B cell (primary cell): ENCODE measurements around the gene NME7. TPM values are rescaled to one million over a fixed set of nuclear protein-coding genes. Genes with fewer than 3 reads are reported as not detected.

Source experiments
- ATAC-seq: fragments of 200-7000 bp; cut with Tn5 transposase; one replicate; pipeline ENCODE4 v1.10.0; 2021; ENCODE audit warnings: low read depth, mild to moderate bottlenecking, moderate number of reproducible peaks, moderate library complexity
- CTCF ChIA-PET: fragments of 350-600 bp; sonication (Branson Sonifier 250); formaldehyde crosslinking; loops from one replicate; lab custom pipeline; 2021; ENCODE audit warnings: antibody characterized with exemption, inconsistent platforms; lab: Charles Lee
- POLR2A ChIA-PET: fragments of 350-600 bp; sonication (Branson Sonifier 250); formaldehyde crosslinking; loops from one replicate; lab custom pipeline; 2021; ENCODE audit warnings: antibody characterized with exemption; lab: Charles Lee
- DNase-seq: peaks from one replicate; pipeline ENCODE4 v3.0.0; 2013
- H2AFZ ChIP-seq: 2 replicates; pipeline ENCODE4 v1.6.1; 2012; ENCODE audit warnings: mild to moderate bottlenecking, low read depth, low read length; ENCODE audit not compliant: insufficient read depth, poor library complexity, severe bottlenecking
- H3K27ac ChIP-seq, 2 donors: 1 replicate in 1 of 2; 2 replicates in 1 of 2; pipeline ENCODE4 v1.5.1; 2012 to 2013; ENCODE audit warnings: low read length in 2 of 2, mild to moderate bottlenecking in 2 of 2, moderate library complexity in 1 of 2
- H3K27me3 ChIP-seq, 4 experiments: fragments of 200-600 bp in 1 of 4; sonication (generic) in 1 of 4; replicated peaks in 1 of 4; 1 replicate in 2 of 4; 2 replicates in 2 of 4; pipeline versions ENCODE4 v1.6.1 to v1.7.0; 2013 to 2016; ENCODE audit warnings: low read length in 3 of 4, mild to moderate bottlenecking in 2 of 4, mixed read lengths in 1 of 4, moderate library complexity in 1 of 4; ENCODE audit not compliant: insufficient read depth in 4 of 4, control insufficient read depth in 3 of 4; ENCODE audit errors: control extremely low read depth in 1 of 4
- H3K36me3 ChIP-seq, 2 experiments: replicated peaks in 1 of 2; 1 replicate in 1 of 2; 2 replicates in 1 of 2; pipeline versions ENCODE4 v1.6.1 to v1.7.1; 2013; ENCODE audit warnings: low read length in 1 of 2; ENCODE audit not compliant: insufficient read depth in 2 of 2, control insufficient read depth in 1 of 2; ENCODE audit errors: control extremely low read depth in 1 of 2, extremely low read depth in 1 of 2
- H3K4me1 ChIP-seq, 2 donors: fragments of 200-600 bp in 1 of 2; sonication (generic) in 1 of 2; 1 replicate in 1 of 2; 2 replicates in 1 of 2; pipeline versions ENCODE4 v1.5.1 to v1.6.1; 2013 to 2017; ENCODE audit warnings: low read length in 2 of 2; ENCODE audit not compliant: control insufficient read depth in 2 of 2, insufficient read depth in 2 of 2
- H3K4me2 ChIP-seq: replicated peaks from 2 replicates; pipeline ENCODE3; 2012; ENCODE audit warnings: mild to moderate bottlenecking, low read depth, low read length; ENCODE audit not compliant: poor library complexity, severe bottlenecking
- H3K4me3 ChIP-seq, 5 experiments: fragments of 200-600 bp in 1 of 5; sonication (generic) in 1 of 5; 1 replicate in 3 of 5; 2 replicates in 2 of 5; pipeline versions ENCODE4 v1.5.1 to v1.7.0; 2011 to 2016; ENCODE audit warnings: low read length in 4 of 5, mild to moderate bottlenecking in 4 of 5, low read depth in 2 of 5, control low read depth in 1 of 5, moderate library complexity in 1 of 5; ENCODE audit not compliant: insufficient read depth in 1 of 5; ENCODE audit errors: control extremely low read depth in 1 of 5, extremely low read depth in 1 of 5
- H3K79me2 ChIP-seq: fragments of 200-600 bp; sonication (generic); one replicate; pipeline ENCODE4 v1.6.0; 2016; ENCODE audit warnings: low read length; ENCODE audit not compliant: control insufficient read depth, insufficient read depth
- H3K9ac ChIP-seq: fragments of 200-600 bp; sonication (generic); 2 replicates; pipeline ENCODE4 v1.6.1; 2017; ENCODE audit warnings: mild to moderate bottlenecking, low read length, moderate library complexity
- H3K9me3 ChIP-seq, 3 donors: one replicate each; pipeline versions ENCODE4 v1.6.1 to v1.7.1; 2013; ENCODE audit warnings: low read length in 2 of 3; ENCODE audit not compliant: control insufficient read depth in 2 of 3, insufficient read depth in 1 of 3; ENCODE audit errors: control extremely low read depth in 1 of 3
- H4K20me1 ChIP-seq: 2 replicates; pipeline ENCODE4 v1.6.0; 2012; ENCODE audit warnings: mild to moderate bottlenecking, low read length; ENCODE audit not compliant: insufficient read depth, control insufficient read depth, poor library complexity, severe bottlenecking
- H3K27ac Mint-ChIP-seq: one replicate; pipeline ENCODE4 v1.8.0; 2021; ENCODE audit warnings: mixed read lengths
- H3K27me3 Mint-ChIP-seq: one replicate; pipeline ENCODE4 v1.8.0; 2021; ENCODE audit warnings: mixed read lengths
- H3K4me1 Mint-ChIP-seq: one replicate; pipeline ENCODE4 v1.8.0; 2021; ENCODE audit warnings: mixed read lengths
- H3K4me3 Mint-ChIP-seq: one replicate; pipeline ENCODE4 v1.8.0; 2021; ENCODE audit warnings: mixed read lengths
- H3K9me3 Mint-ChIP-seq: one replicate; pipeline ENCODE4 v1.8.0; 2022; ENCODE audit warnings: mixed read lengths; ENCODE audit not compliant: insufficient read depth
- EZH2 ChIP-seq: IDR thresholded peaks from 2 replicates; pipeline ENCODE4 v1.6.1; 2012; ENCODE audit warnings: borderline replicate concordance, low read depth, mild to moderate bottlenecking, moderate library complexity, low read length; ENCODE audit not compliant: insufficient read depth, poor library complexity, severe bottlenecking
- WGBS: methylation state at CpG from one replicate; pipeline ENCODE4 v1.1.5; 2013; ENCODE audit warnings: missing lambda C conversion rate; ENCODE audit not compliant: insufficient coverage; 5-methylcytosine and 5-hydroxymethylcytosine counted together
- intact Hi-C: fragments of 100-400 bp; cut with micrococcal nuclease; formaldehyde crosslinking; loops from one replicate; pipeline ENCODE4 v1.10.0; 2022
- polyA plus RNA-seq: library from polyadenylated mRNA; depleted of rRNA; stranded (reverse); fragments of >200 nt; gene quantifications from 2 replicates; pipeline ENCODE4 v1.2.3, GENCODE V29; 2012
- total RNA-seq, 2 donors: library from RNA; stranded (reverse); fragments of 120-200 nt in 1 of 2; gene quantifications; 1 replicate in 1 of 2; 2 replicates in 1 of 2; pipeline versions ENCODE4 v1.2.3 to v1.2.4, GENCODE V29; 2013 to 2022
- TF ChIP-seq, protein P1 (sequence below): fragments of 200-600 bp; IDR thresholded peaks from one replicate; pipeline ENCODE4 v1.8.0; 2022; ENCODE audit warnings: antibody characterized with exemption, mild to moderate bottlenecking

NME7 gene
- total and polyA plus RNA-seq, 2 donors (not counting 1 experiment from before 2014, with no cell fraction given) = 3.3 to 14.3 TPM

DNA sequence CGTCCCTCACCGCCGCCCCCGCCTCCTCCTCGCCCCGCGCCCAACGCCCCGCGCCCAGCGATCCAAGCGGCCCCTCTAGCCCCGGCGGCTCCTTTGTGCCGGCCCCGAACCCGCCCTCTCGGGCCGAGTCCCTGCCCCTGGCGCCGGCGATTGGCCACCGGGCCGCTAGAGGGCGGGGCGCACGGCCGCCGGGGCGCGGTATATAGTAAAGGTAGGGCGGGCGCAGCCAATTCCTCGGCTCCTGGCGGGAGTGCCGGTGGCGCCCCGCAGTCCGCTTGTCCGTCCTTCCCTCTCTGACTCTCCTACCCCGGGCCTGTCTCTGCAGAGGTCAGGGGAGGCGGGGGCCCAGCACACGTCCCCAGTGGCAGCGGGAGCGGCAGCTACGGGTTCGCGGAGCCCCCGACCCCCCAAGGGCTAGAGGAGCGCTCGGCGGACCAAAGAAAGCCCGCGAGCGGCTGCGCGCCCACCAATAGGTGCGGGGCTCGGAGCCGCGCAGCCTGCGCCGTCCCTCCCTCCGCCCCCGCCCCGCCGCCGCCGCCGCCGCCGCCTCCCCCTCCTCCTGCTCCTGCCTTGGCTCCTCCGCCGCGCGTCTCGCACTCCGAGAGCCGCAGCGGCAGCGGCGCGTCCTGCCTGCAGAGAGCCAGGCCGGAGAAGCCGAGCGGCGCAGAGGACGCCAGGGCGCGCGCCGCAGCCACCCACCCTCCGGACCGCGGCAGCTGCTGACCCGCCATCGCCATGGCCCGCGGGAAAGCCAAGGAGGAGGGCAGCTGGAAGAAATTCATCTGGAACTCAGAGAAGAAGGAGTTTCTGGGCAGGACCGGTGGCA, 261.3 kb downstream of the NME7 start, which contains the start of gene ATP1B1:
Gene ATP1B1, plus strand, starts transcription at position 596 of the 826 bp plus-strand sequence. Its CDS starts 140 bp downstream, at position 736.
- H3K9me3 Mint-ChIP-seq = no peaks in the 10 kb centered on the region
- TF ChIP-seq EZH2 = no peak
- TF ChIP-seq, protein P1, sequence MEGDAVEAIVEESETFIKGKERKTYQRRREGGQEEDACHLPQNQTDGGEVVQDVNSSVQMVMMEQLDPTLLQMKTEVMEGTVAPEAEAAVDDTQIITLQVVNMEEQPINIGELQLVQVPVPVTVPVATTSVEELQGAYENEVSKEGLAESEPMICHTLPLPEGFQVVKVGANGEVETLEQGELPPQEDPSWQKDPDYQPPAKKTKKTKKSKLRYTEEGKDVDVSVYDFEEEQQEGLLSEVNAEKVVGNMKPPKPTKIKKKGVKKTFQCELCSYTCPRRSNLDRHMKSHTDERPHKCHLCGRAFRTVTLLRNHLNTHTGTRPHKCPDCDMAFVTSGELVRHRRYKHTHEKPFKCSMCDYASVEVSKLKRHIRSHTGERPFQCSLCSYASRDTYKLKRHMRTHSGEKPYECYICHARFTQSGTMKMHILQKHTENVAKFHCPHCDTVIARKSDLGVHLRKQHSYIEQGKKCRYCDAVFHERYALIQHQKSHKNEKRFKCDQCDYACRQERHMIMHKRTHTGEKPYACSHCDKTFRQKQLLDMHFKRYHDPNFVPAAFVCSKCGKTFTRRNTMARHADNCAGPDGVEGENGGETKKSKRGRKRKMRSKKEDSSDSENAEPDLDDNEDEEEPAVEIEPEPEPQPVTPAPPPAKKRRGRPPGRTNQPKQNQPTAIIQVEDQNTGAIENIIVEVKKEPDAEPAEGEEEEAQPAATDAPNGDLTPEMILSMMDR = peak; percentile 58
- H3K27ac Mint-ChIP-seq = peak within 1 kb of the TSS; percentile 63
- peak within 1 kb of the TSS; percentile 93 for H3K4me2 ChIP-seq
- H3K4me1 Mint-ChIP-seq = peaks cover 16% of the 10 kb centered on the region
- H3K4me3 Mint-ChIP-seq = no peak within 1 kb of the TSS
- ChIA-PET POLR2A (no interaction called here), CTCF (no interaction called here)
- DNase-seq (peak; percentile 81), ATAC-seq (peak; percentile 95)
- peak within 1 kb of the TSS; percentile 78 for H2AFZ ChIP-seq
- under 1% methylated on average over 78 of the region's 100 CpGs for WGBS
- H3K9ac ChIP-seq = peak within 1 kb of the TSS; percentile 71
- intact Hi-C loops = loop anchor here (2.0 to 5.0 kb wide), 4 partner anchors 261 to 928 kb away; partner anchors contain the start of genes BLZF1, NME7 and TIPRL
- H3K27me3 ChIP-seq = peaks cover 0 to 45% (median 24%) of the 10 kb centered on the region in 4 experiments
- H3K4me1 ChIP-seq = peaks cover 17 to 18% of the 10 kb centered on the region in 2 donors
- no peaks in the 10 kb centered on the region for H3K79me2 ChIP-seq
- peaks cover 37% of the 10 kb centered on the region for H3K27me3 Mint-ChIP-seq
- no peaks in the 10 kb centered on the region for H4K20me1 ChIP-seq
- H3K36me3 ChIP-seq = no peaks in the 10 kb centered on the region
- peak within 1 kb of the TSS; percentile 17 to 78 (median 63) for H3K4me3 ChIP-seq
- H3K9me3 ChIP-seq = no peaks in the 10 kb centered on the region
- H3K27ac ChIP-seq = no peak within 1 kb of the TSS
